SK-N-SH treated with all-trans-retinoic acid at 6 μM for 48 hours (cell line): ENCODE measurements around the gene ZNF892.

ENCODE experiments used
- ATAC-seq: fragments of 200-7000 bp; cut with Tn5 transposase; 3 replicates; pipeline ENCODE4 v1.9.1; 2020; ENCODE audit warnings: mild to moderate bottlenecking, moderate library complexity
- ARNTL ChIP-seq: fragments of 450-650 bp; formaldehyde crosslinking; IDR thresholded peaks from 2 replicates; pipeline ENCODE4 v1.5.0; 2020; ENCODE audit warnings: low read depth, mild to moderate bottlenecking, moderate library complexity, borderline replicate concordance
- BACH2 ChIP-seq: fragments of 250-450 bp; sonication (Bioruptor Pico); IDR thresholded peaks from 2 replicates; pipeline ENCODE4 v1.9.0; 2021; ENCODE audit warnings: mild to moderate bottlenecking, borderline replicate concordance
- CREB5 ChIP-seq: fragments of 250-450 bp; sonication (Bioruptor Pico); IDR thresholded peaks from 2 replicates; pipeline ENCODE4 v1.5.1; 2020; ENCODE audit warnings: low read depth, mild to moderate bottlenecking, moderate library complexity
- CSDC2 ChIP-seq: fragments of 250-450 bp; sonication (Bioruptor Pico); IDR thresholded peaks from 2 replicates; pipeline ENCODE4 v1.5.0; 2020; ENCODE audit warnings: mild to moderate bottlenecking, moderate library complexity
- CSRNP3 ChIP-seq: fragments of 250-450 bp; sonication (Bioruptor Pico); IDR thresholded peaks from 2 replicates; pipeline ENCODE4 v1.5.1; 2021; ENCODE audit warnings: mild to moderate bottlenecking, moderate library complexity
- ESRRG ChIP-seq: fragments of 250-450 bp; sonication (Bioruptor Pico); IDR thresholded peaks from 2 replicates; pipeline ENCODE4 v1.6.1; 2021; ENCODE audit warnings: mild to moderate bottlenecking
- GLIS3 ChIP-seq: fragments of 250-450 bp; sonication (Bioruptor Pico); IDR thresholded peaks from 2 replicates; pipeline ENCODE4 v1.5.0; 2020; ENCODE audit warnings: mild to moderate bottlenecking, moderate library complexity
- ISL1 ChIP-seq: fragments of 250-450 bp; sonication (Bioruptor Pico); IDR thresholded peaks from 2 replicates; pipeline ENCODE4 v2.1.2; 2022; ENCODE audit warnings: mild to moderate bottlenecking, moderate library complexity
- OSR1 ChIP-seq: fragments of 250-450 bp; sonication (Bioruptor Pico); IDR thresholded peaks from 2 replicates; pipeline ENCODE4 v1.8.0; 2022; ENCODE audit warnings: moderate library complexity, mild to moderate bottlenecking, inconsistent platforms
- PATZ1 ChIP-seq: fragments of 250-450 bp; sonication (Bioruptor Pico); IDR thresholded peaks from 2 replicates; pipeline ENCODE4 v1.8.0; 2020; ENCODE audit warnings: mild to moderate bottlenecking, moderate library complexity, borderline replicate concordance
- PPARA ChIP-seq: fragments of 250-450 bp; sonication (Bioruptor Pico); IDR thresholded peaks from 2 replicates; pipeline ENCODE4 v1.5.0; 2020; ENCODE audit warnings: mild to moderate bottlenecking, borderline replicate concordance
- SNAI2 ChIP-seq: fragments of 250-450 bp; sonication (Bioruptor Pico); IDR thresholded peaks from 2 replicates; pipeline ENCODE4 v1.5.0; 2020; ENCODE audit warnings: mild to moderate bottlenecking, moderate library complexity
- TCF4 ChIP-seq: fragments of 250-450 bp; sonication (Bioruptor Pico); IDR thresholded peaks from 2 replicates; pipeline ENCODE4 v1.8.0; 2021; ENCODE audit warnings: mild to moderate bottlenecking, moderate library complexity, borderline replicate concordance
- TOX ChIP-seq: fragments of 250-450 bp; sonication (Bioruptor Pico); IDR thresholded peaks from 2 replicates; pipeline ENCODE4 v1.8.0; 2021; ENCODE audit warnings: mild to moderate bottlenecking, moderate library complexity, borderline replicate concordance
- TSHZ2 ChIP-seq: fragments of 250-450 bp; sonication (Bioruptor Pico); IDR thresholded peaks from 2 replicates; pipeline ENCODE4 v1.5.0; 2020; ENCODE audit warnings: mild to moderate bottlenecking, moderate library complexity
- ZC3H10 ChIP-seq: fragments of 250-450 bp; sonication (Bioruptor Pico); IDR thresholded peaks from 2 replicates; pipeline ENCODE4 v1.5.1; 2021; ENCODE audit warnings: mild to moderate bottlenecking, moderate library complexity
- ZFP3 ChIP-seq: fragments of 250-450 bp; sonication (Bioruptor Pico); IDR thresholded peaks from 2 replicates; pipeline ENCODE4 v1.5.0; 2020; ENCODE audit warnings: mild to moderate bottlenecking, moderate library complexity
- ZFP30 ChIP-seq: fragments of 450-650 bp; formaldehyde crosslinking; IDR thresholded peaks from 2 replicates; pipeline ENCODE4 v1.5.0; 2022; ENCODE audit warnings: mild to moderate bottlenecking, moderate library complexity
- ZNF565 ChIP-seq: fragments of 450-650 bp; formaldehyde crosslinking; conservative IDR thresholded peaks from 2 replicates; pipeline ENCODE4 v1.5.0; 2020; ENCODE audit warnings: low read depth, mild to moderate bottlenecking, moderate library complexity
- ZNF70 ChIP-seq: fragments of 450-650 bp; formaldehyde crosslinking; IDR thresholded peaks from 2 replicates; pipeline ENCODE4 v1.5.0; 2020; ENCODE audit warnings: mild to moderate bottlenecking, moderate library complexity
- ZNF8 ChIP-seq: fragments of 450-650 bp; formaldehyde crosslinking; IDR thresholded peaks from 2 replicates; pipeline ENCODE4 v1.5.0; 2020; ENCODE audit warnings: mild to moderate bottlenecking, moderate library complexity

The ZNF892 gene

GRCh38 chr2:95171902-95172301 is 35.4 kb upstream of the ZNF892 start:
- ATAC-seq: no peak
- TF ChIP-seq TCF4 (CRISPR knock-in tag) (no peak), TOX (CRISPR knock-in tag) (no peak), PPARA (CRISPR knock-in tag) (no peak), CSRNP3 (no peak), ZNF565 (CRISPR knock-in tag) (no peak), PATZ1 (CRISPR knock-in tag) (no peak), ZNF8 (CRISPR knock-in tag) (no peak), BACH2 (no peak), SNAI2 (CRISPR knock-in tag) (no peak)

- no peak for TF ChIP-seq CREB5 (CRISPR knock-in tag)
- no peak for TF ChIP-seq ZFP30
- TF ChIP-seq ESRRG: no peak
- TF ChIP-seq ARNTL (CRISPR knock-in tag): no peak
- TF ChIP-seq CSDC2 (CRISPR knock-in tag): no peak
- TF ChIP-seq GLIS3 (CRISPR knock-in tag): no peak
- no peak for TF ChIP-seq SNAI2 (CRISPR knock-in tag)
- no peak for TF ChIP-seq ZFP3 (CRISPR knock-in tag)
- TF ChIP-seq TSHZ2: no peak
- no peak for TF ChIP-seq BACH2
- TF ChIP-seq ZNF565 (CRISPR knock-in tag): no peak
- no peak for TF ChIP-seq ZNF70 (CRISPR knock-in tag)
- no peak for TF ChIP-seq PPARA (CRISPR knock-in tag)
- no peak for TF ChIP-seq ISL1 (CRISPR knock-in tag)
- no peak for TF ChIP-seq OSR1 (CRISPR knock-in tag)
- no peak for TF ChIP-seq CSRNP3
- TF ChIP-seq TOX (CRISPR knock-in tag): no peak
- TF ChIP-seq, all 23 proteins: peak for 0
- ATAC-seq: no peak
Observed at GRCh38 chr2:95174031-95174542, 33.2 kb upstream of the ZNF892 start.

GRCh38 chr2:95179451-95179850 is 27.9 kb upstream of the ZNF892 start:
- no peak for TF ChIP-seq ZNF565 (CRISPR knock-in tag)
- TF ChIP-seq CREB5 (CRISPR knock-in tag): no peak
- no peak for TF ChIP-seq PATZ1 (CRISPR knock-in tag)
- no peak for TF ChIP-seq ZC3H10 (CRISPR knock-in tag)
- TF ChIP-seq OSR1 (CRISPR knock-in tag): no peak
- no peak for ATAC-seq
